Measurements from ENCODE around the gene ANO4. TPM values are rescaled to one million over a fixed set of nuclear protein-coding genes. Genes with fewer than 3 reads are reported as not detected.
A peak's percentile ranks its signal among the peaks of the same experiment; 100 is the strongest.

Gene ANO4
- total and polyA plus RNA-seq, 9 donors, result 0.35 to 1.2 (median 0.71) TPM

DNA sequence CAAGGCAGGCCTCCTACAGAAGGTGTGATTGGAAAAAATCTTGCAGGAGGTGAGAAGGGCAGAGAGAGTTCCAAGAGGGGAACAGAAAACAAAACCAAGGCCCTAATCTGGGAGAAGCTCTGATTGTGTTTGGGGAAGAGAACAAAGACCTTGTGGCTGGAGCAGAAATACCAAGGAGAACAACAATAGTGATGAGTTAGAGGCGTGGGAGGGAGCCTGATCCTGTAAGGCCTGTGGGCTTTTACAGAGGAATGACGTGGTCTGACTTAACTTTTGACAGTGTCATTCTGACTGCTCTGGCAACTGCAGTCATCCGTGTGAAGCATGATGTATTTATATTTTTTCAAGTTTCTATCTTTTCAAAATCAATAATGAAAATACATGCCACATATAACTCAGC is 200.6 kb downstream of the ANO4 start:
- H3K9me3 ChIP-seq (replicated peaks; ENCODE audit: control insufficient read depth, low read depth, low read length), result no peaks in the 10 kb centered on the region
- H3K27me3 ChIP-seq (ENCODE audit: control insufficient read depth, insufficient read depth, low read length), result no peaks in the 10 kb centered on the region
- H3K4me1 ChIP-seq (ENCODE audit: control insufficient read depth, insufficient read depth, low read length), result no peaks in the 10 kb centered on the region
- WGBS (ENCODE audit: insufficient coverage), result 100% methylated on average over 1 of the region's 3 CpGs
- DNase-seq, result no peak
- no peaks in the 10 kb centered on the region for H3K36me3 ChIP-seq (ENCODE audit: control insufficient read depth, insufficient read depth, low read length)
- H3K27ac ChIP-seq (ENCODE audit: low read length), result no peak overlapping the region
- no peak overlapping the region for H3K4me3 ChIP-seq (ENCODE audit: low read length)

- 75% methylated on average over 1 of the region's 4 CpGs for WGBS (ENCODE audit: insufficient coverage)
- Histone ChIP-seq H3K4me3 (ENCODE audit: low read length) (no peak overlapping the region), H3K9me3 (replicated peaks; ENCODE audit: control insufficient read depth, low read depth, low read length) (no peaks in the 10 kb centered on the region), H3K27ac (ENCODE audit: low read length) (no peak overlapping the region), H3K27me3 (ENCODE audit: control insufficient read depth, insufficient read depth, low read length) (no peaks in the 10 kb centered on the region), H3K4me1 (ENCODE audit: control insufficient read depth, insufficient read depth, low read length) (no peaks in the 10 kb centered on the region), H3K36me3 (ENCODE audit: control insufficient read depth, insufficient read depth, low read length) (no peaks in the 10 kb centered on the region)
- no peak for DNase-seq
These were observed 201.2 kb downstream of the ANO4 start for GRCh38 chr12:100995771-100996170.

- no peak for DNase-seq
- Histone ChIP-seq H3K27me3 (ENCODE audit: control insufficient read depth, insufficient read depth, low read length) (no peaks in the 10 kb centered on the region), H3K4me3 (ENCODE audit: low read length) (no peak overlapping the region), H3K9me3 (replicated peaks; ENCODE audit: control insufficient read depth, low read depth, low read length) (no peaks in the 10 kb centered on the region), H3K27ac (ENCODE audit: low read length) (no peak overlapping the region), H3K36me3 (ENCODE audit: control insufficient read depth, insufficient read depth, low read length) (no peaks in the 10 kb centered on the region), H3K4me1 (ENCODE audit: control insufficient read depth, insufficient read depth, low read length) (no peaks in the 10 kb centered on the region)
- WGBS (ENCODE audit: insufficient coverage), result 86% methylated on average over 3 of the region's 5 CpGs
These were observed 207.1 kb downstream of the ANO4 start for GRCh38 chr12:101001669-101002068.

GRCh38 chr12:101002696-101003419 is 208.3 kb downstream of the ANO4 start:
- H3K27ac ChIP-seq (ENCODE audit: low read length), result no peak overlapping the region
- WGBS (ENCODE audit: insufficient coverage), result 14% methylated on average over 1 of the region's 3 CpGs
- H3K4me3 ChIP-seq (ENCODE audit: low read length), result no peak overlapping the region
- no peaks in the 10 kb centered on the region for H3K36me3 ChIP-seq (ENCODE audit: control insufficient read depth, insufficient read depth, low read length)
- H3K9me3 ChIP-seq (replicated peaks; ENCODE audit: control insufficient read depth, low read depth, low read length), result no peaks in the 10 kb centered on the region
- DNase-seq, result no peak
- no peaks in the 10 kb centered on the region for H3K27me3 ChIP-seq (ENCODE audit: control insufficient read depth, insufficient read depth, low read length)
- H3K4me1 ChIP-seq (ENCODE audit: control insufficient read depth, insufficient read depth, low read length), result no peaks in the 10 kb centered on the region

DNA sequence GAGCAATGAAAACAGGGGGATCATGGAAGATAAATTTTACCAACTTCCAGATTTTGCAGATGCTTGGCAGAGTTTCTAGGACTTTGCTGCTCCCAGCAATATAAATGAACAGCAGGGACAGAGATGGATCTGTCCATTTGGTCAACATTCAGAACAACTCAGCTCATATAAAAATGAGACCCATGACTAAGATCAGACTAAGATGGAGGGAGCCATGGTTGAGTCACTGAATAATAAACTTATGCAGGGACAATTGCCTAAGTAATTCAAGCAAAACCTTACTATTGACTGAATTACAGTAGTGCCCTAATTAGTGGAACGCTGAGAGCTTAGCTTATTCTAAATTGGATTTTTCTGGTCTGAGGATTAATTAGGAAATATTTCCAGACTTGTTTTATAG is 210.3 kb downstream of the ANO4 start:
- Histone ChIP-seq H3K4me3 (ENCODE audit: low read length) (no peak overlapping the region), H3K9me3 (replicated peaks; ENCODE audit: control insufficient read depth, low read depth, low read length) (peaks cover 13% of the 10 kb centered on the region), H3K27me3 (ENCODE audit: control insufficient read depth, insufficient read depth, low read length) (no peaks in the 10 kb centered on the region), H3K27ac (ENCODE audit: low read length) (no peak overlapping the region), H3K4me1 (ENCODE audit: control insufficient read depth, insufficient read depth, low read length) (no peaks in the 10 kb centered on the region), H3K36me3 (ENCODE audit: control insufficient read depth, insufficient read depth, low read length) (no peaks in the 10 kb centered on the region)
- DNase-seq, result no peak
- WGBS (ENCODE audit: insufficient coverage), result no CpG with 5 or more reads among the region's 1 CpG

DNA sequence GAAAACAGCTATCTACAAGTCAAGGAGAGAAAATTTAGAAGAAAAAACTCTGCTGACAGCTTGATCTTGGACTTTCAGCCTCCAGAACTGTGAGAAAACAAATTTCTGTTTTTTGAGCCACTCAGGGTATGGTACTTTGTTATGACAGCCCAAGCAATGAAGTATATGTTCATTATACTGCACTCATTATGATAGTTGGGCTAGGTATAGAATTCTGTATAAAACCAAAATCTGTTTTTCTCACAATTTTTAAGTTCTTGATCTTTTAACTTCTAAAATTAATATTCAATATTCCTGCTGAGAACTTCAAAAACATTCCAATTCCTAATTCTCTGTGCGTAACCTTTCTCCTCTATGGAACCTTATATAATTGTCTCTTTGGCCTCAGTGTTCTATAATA is 214.7 kb downstream of the ANO4 start:
- H3K27me3 ChIP-seq (ENCODE audit: control insufficient read depth, insufficient read depth, low read length), result no peaks in the 10 kb centered on the region
- H3K27ac ChIP-seq (ENCODE audit: low read length), result no peak overlapping the region
- no peaks in the 10 kb centered on the region for H3K4me1 ChIP-seq (ENCODE audit: control insufficient read depth, insufficient read depth, low read length)
- H3K9me3 ChIP-seq (replicated peaks; ENCODE audit: control insufficient read depth, low read depth, low read length), result peaks cover 14% of the 10 kb centered on the region
- no peaks in the 10 kb centered on the region for H3K36me3 ChIP-seq (ENCODE audit: control insufficient read depth, insufficient read depth, low read length)
- no peak overlapping the region for H3K4me3 ChIP-seq (ENCODE audit: low read length)
- DNase-seq, result no peak
- no CpG with 5 or more reads among the region's 1 CpG for WGBS (ENCODE audit: insufficient coverage)

- Histone ChIP-seq H3K27me3 (ENCODE audit: control insufficient read depth, insufficient read depth, low read length) (no peaks in the 10 kb centered on the region), H3K27ac (ENCODE audit: low read length) (no peak overlapping the region), H3K9me3 (replicated peaks; ENCODE audit: control insufficient read depth, low read depth, low read length) (peaks cover 14% of the 10 kb centered on the region), H3K36me3 (ENCODE audit: control insufficient read depth, insufficient read depth, low read length) (no peaks in the 10 kb centered on the region), H3K4me1 (ENCODE audit: control insufficient read depth, insufficient read depth, low read length) (no peaks in the 10 kb centered on the region), H3K4me3 (ENCODE audit: low read length) (no peak overlapping the region)
- WGBS (ENCODE audit: insufficient coverage), result no CpG with 5 or more reads among the region's 1 CpG
- peak; percentile 36 for DNase-seq
These were observed 216.3 kb downstream of the ANO4 start for GRCh38 chr12:101010896-101011295.

DNA sequence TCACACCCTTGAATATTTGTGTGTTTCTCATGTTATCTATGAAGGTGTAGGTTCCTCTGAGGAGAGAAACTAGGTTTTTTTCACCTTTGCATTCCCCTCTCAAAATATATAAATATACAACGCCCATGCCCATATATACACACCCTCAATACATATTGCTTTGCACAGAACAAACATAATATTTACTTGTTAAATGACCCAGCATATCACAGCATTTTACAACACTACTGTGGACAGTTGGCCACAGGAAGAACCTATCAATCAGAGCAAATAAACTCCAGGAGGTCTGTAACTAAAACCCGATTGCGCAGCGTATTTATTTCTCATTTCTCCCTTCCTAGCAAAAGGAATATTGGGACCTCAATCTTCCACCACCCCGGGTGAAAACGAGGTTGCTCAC is 219.4 kb downstream of the ANO4 start:
- Histone ChIP-seq H3K4me1 (ENCODE audit: control insufficient read depth, insufficient read depth, low read length) (no peaks in the 10 kb centered on the region), H3K36me3 (ENCODE audit: control insufficient read depth, insufficient read depth, low read length) (no peaks in the 10 kb centered on the region), H3K4me3 (ENCODE audit: low read length) (no peak overlapping the region), H3K27me3 (ENCODE audit: control insufficient read depth, insufficient read depth, low read length) (no peaks in the 10 kb centered on the region), H3K9me3 (replicated peaks; ENCODE audit: control insufficient read depth, low read depth, low read length) (peaks cover 10% of the 10 kb centered on the region), H3K27ac (ENCODE audit: low read length) (no peak overlapping the region)
- DNase-seq, result no peak
- no CpG with 5 or more reads among the region's 6 CpGs for WGBS (ENCODE audit: insufficient coverage)

DNA sequence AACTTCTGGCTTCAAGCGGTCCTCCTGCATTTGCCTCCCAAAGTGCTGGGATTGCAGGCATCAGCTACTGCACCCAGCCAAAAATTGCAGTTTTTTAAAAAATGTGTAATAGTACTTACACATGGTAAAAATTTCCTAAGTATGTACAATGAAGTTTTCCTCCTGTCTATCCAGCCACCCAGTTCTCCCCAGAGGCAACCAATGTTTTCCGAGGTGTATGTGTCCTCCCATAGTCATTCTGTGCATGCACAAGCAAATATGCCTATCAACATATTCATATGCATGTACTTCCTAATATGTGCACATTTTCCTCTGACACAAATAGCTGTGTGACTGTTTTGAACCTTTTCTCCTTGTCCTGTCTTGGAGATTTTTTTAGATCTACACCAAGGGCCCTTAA is 220.5 kb downstream of the ANO4 start:
- no peak overlapping the region for H3K27ac ChIP-seq (ENCODE audit: low read length)
- H3K36me3 ChIP-seq (ENCODE audit: control insufficient read depth, insufficient read depth, low read length), result no peaks in the 10 kb centered on the region
- no peaks in the 10 kb centered on the region for H3K9me3 ChIP-seq (replicated peaks; ENCODE audit: control insufficient read depth, low read depth, low read length)
- WGBS (ENCODE audit: insufficient coverage), result no CpG with 5 or more reads among the region's 2 CpGs
- no peaks in the 10 kb centered on the region for H3K27me3 ChIP-seq (ENCODE audit: control insufficient read depth, insufficient read depth, low read length)
- H3K4me3 ChIP-seq (ENCODE audit: low read length), result no peak overlapping the region
- no peak for DNase-seq
- no peaks in the 10 kb centered on the region for H3K4me1 ChIP-seq (ENCODE audit: control insufficient read depth, insufficient read depth, low read length)

- Histone ChIP-seq H3K4me3 (ENCODE audit: low read length) (no peak overlapping the region), H3K36me3 (ENCODE audit: control insufficient read depth, insufficient read depth, low read length) (no peaks in the 10 kb centered on the region), H3K27me3 (ENCODE audit: control insufficient read depth, insufficient read depth, low read length) (no peaks in the 10 kb centered on the region), H3K9me3 (replicated peaks; ENCODE audit: control insufficient read depth, low read depth, low read length) (no peaks in the 10 kb centered on the region), H3K27ac (ENCODE audit: low read length) (no peak overlapping the region), H3K4me1 (ENCODE audit: control insufficient read depth, insufficient read depth, low read length) (no peaks in the 10 kb centered on the region)
- no peak for DNase-seq
- 67% methylated on average over 2 of the region's 2 CpGs for WGBS (ENCODE audit: insufficient coverage)
These were observed 224.0 kb downstream of the ANO4 start for GRCh38 chr12:101018540-101018939.

DNA sequence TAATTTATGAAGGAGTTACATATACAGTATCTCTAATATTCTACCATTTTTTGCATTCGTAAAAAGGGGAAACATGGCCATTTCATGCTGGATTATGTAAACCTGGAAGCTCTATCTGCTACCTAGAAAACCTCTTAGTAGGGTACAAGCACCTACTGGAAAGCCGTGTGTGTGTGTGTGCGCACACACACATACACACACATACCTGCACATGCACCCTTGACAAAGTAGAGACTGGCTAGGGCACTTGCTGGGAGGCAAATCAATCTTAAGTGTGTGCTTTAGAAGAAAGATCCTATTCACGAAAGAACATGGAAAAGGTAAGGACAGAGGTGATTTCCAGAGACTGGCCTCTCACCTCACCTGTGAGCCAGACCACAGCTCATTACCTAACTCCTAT is 224.6 kb downstream of the ANO4 start:
- Histone ChIP-seq H3K27me3 (ENCODE audit: control insufficient read depth, insufficient read depth, low read length) (no peaks in the 10 kb centered on the region), H3K27ac (ENCODE audit: low read length) (no peak overlapping the region), H3K4me3 (ENCODE audit: low read length) (no peak overlapping the region), H3K4me1 (ENCODE audit: control insufficient read depth, insufficient read depth, low read length) (no peaks in the 10 kb centered on the region), H3K9me3 (replicated peaks; ENCODE audit: control insufficient read depth, low read depth, low read length) (no peaks in the 10 kb centered on the region), H3K36me3 (ENCODE audit: control insufficient read depth, insufficient read depth, low read length) (no peaks in the 10 kb centered on the region)
- WGBS (ENCODE audit: insufficient coverage), result no CpG with 5 or more reads among the region's 4 CpGs
- no peak for DNase-seq

Measured in muscle of leg (tissue), 11 donors.